Cardiac muscle cell (in vitro differentiated cells and primary cell): ENCODE measurements around the gene DEFB108B. TPM values are rescaled to one million over a fixed set of nuclear protein-coding genes. Genes with fewer than 3 reads are reported as not detected.
A peak's percentile ranks its signal among the peaks of the same experiment; 100 is the strongest.
"Not testable (repeated sequence)": the region's sequence is repeated elsewhere in the genome, so short reads cannot be mapped to it uniquely, and the experiment has no call there.

ENCODE experiments used
- DNase-seq, 2 donors: peaks; one replicate each; pipeline versions ENCODE4 v3.0.0 to v3.0.0-alpha.2; 2010 to 2017; ENCODE audit warnings: low read depth in 1 of 2, low spot score in 1 of 2
- H3K27ac ChIP-seq: fragments of 200-600 bp; sonication (generic); 2 replicates; pipeline ENCODE4 v1.5.1; 2016
- H3K27me3 ChIP-seq: fragments of 200-600 bp; sonication (generic); 2 replicates; pipeline ENCODE4 v1.6.0; 2016; ENCODE audit warnings: control low read depth
- H3K36me3 ChIP-seq: fragments of 200-600 bp; sonication (generic); 2 replicates; pipeline ENCODE4 v1.5.1; 2016; ENCODE audit warnings: control low read depth
- H3K4me1 ChIP-seq: fragments of 200-600 bp; sonication (generic); 2 replicates; pipeline ENCODE4 v1.8.1; 2017; ENCODE audit warnings: low read depth, mild to moderate bottlenecking, mixed run types
- H3K4me3 ChIP-seq: fragments of 200-600 bp; sonication (generic); 2 replicates; pipeline ENCODE4 v1.5.1; 2016; ENCODE audit warnings: mild to moderate bottlenecking
- H3K9me3 ChIP-seq: fragments of 200-600 bp; sonication (generic); 2 replicates; pipeline ENCODE4 v1.5.1; 2017; ENCODE audit warnings: low read depth, mild to moderate bottlenecking, control low read depth
- CTCF ChIP-seq: IDR thresholded peaks from 2 replicates; pipeline ENCODE4 v1.5.1; 2012; ENCODE audit warnings: low read depth, mild to moderate bottlenecking, low read length
- polyA plus RNA-seq: library from polyadenylated mRNA; unstranded; fragments of >200 nt; fragmentation: Nextera tagmentation; extraction: Ambion mirVana; gene quantifications from 2 replicates; pipeline ENCODE4 v1.2.1, GENCODE V29; 2016
- total RNA-seq: library from RNA; depleted of rRNA; stranded (reverse); fragments of >200 nt; gene quantifications from 2 replicates; pipeline ENCODE4 v1.2.3, GENCODE V29; 2016

The DEFB108B gene
- total and polyA plus RNA-seq, 2 experiments from 2014 or later = not detected

GRCh38 chr11:71842720-71843119, 9.7 kb downstream of the DEFB108B start:
- DNase-seq, H3K36me3 ChIP-seq, H3K4me1 ChIP-seq, H3K27me3 ChIP-seq, H3K4me3 ChIP-seq, H3K27ac ChIP-seq, H3K9me3 ChIP-seq: not testable (repeated sequence)

GRCh38 chr11:71843355-71843754, 10.4 kb downstream of the DEFB108B start:
- DNase-seq, H3K27ac ChIP-seq, H3K4me1 ChIP-seq, H3K27me3 ChIP-seq, H3K9me3 ChIP-seq, H3K36me3 ChIP-seq, H3K4me3 ChIP-seq: not testable (repeated sequence)

GRCh38 chr11:71843858-71844257, 10.9 kb downstream of the DEFB108B start:
- DNase-seq = peak in 1 of 2 donors; percentile 5
- TF ChIP-seq CTCF = no peak
- Histone ChIP-seq H3K27me3 (no peaks in the 10 kb centered on the region), H3K36me3 (no peaks in the 10 kb centered on the region), H3K4me3 (no peak overlapping the region), H3K4me1 (no peaks in the 10 kb centered on the region), H3K9me3 (no peaks in the 10 kb centered on the region), H3K27ac (no peak overlapping the region)

GRCh38 chr11:71853895-71854294, 20.9 kb downstream of the DEFB108B start:
- H3K9me3 ChIP-seq, H3K27ac ChIP-seq, H3K27me3 ChIP-seq, DNase-seq, H3K4me3 ChIP-seq, H3K36me3 ChIP-seq, H3K4me1 ChIP-seq: not testable (repeated sequence)

GRCh38 chr11:71855880-71856279, 22.9 kb downstream of the DEFB108B start:
- H3K27me3 ChIP-seq, DNase-seq, H3K4me3 ChIP-seq, H3K9me3 ChIP-seq, H3K4me1 ChIP-seq, H3K27ac ChIP-seq, H3K36me3 ChIP-seq: not testable (repeated sequence)

- not testable (repeated sequence) for H3K4me1 ChIP-seq, H3K36me3 ChIP-seq, DNase-seq, H3K27me3 ChIP-seq, H3K4me3 ChIP-seq, H3K27ac ChIP-seq, H3K9me3 ChIP-seq
Measured at GRCh38 chr11:71860835-71861234, 27.8 kb downstream of the DEFB108B start.

GRCh38 chr11:71863978-71864627, 31.1 kb downstream of the DEFB108B start:
- H3K9me3 ChIP-seq, H3K4me3 ChIP-seq, H3K27me3 ChIP-seq, H3K36me3 ChIP-seq, H3K4me1 ChIP-seq, H3K27ac ChIP-seq: not testable (repeated sequence)
- TF ChIP-seq CTCF = peak; percentile 69
- DNase-seq = peak; percentile 71 to 77

GRCh38 chr11:71867209-71867608, 34.2 kb downstream of the DEFB108B start:
- H3K4me1 ChIP-seq, DNase-seq, H3K27ac ChIP-seq, H3K4me3 ChIP-seq, H3K27me3 ChIP-seq, H3K36me3 ChIP-seq, H3K9me3 ChIP-seq: not testable (repeated sequence)

- not testable (repeated sequence) for H3K27ac ChIP-seq, H3K36me3 ChIP-seq, H3K4me3 ChIP-seq, H3K4me1 ChIP-seq, H3K27me3 ChIP-seq, H3K9me3 ChIP-seq, DNase-seq
Measured at GRCh38 chr11:71869931-71870330, 36.9 kb downstream of the DEFB108B start.

- H3K27ac ChIP-seq, H3K36me3 ChIP-seq, DNase-seq, H3K9me3 ChIP-seq, H3K27me3 ChIP-seq, H3K4me3 ChIP-seq, H3K4me1 ChIP-seq: not testable (repeated sequence)
Measured at GRCh38 chr11:71870661-71871060, 37.7 kb downstream of the DEFB108B start.

- H3K27me3 ChIP-seq, H3K9me3 ChIP-seq, H3K4me1 ChIP-seq, H3K36me3 ChIP-seq, H3K4me3 ChIP-seq, H3K27ac ChIP-seq: not testable (repeated sequence)
- peak in 1 of 2 donors; percentile 6 for DNase-seq
Measured at GRCh38 chr11:71876262-71876661, 43.3 kb downstream of the DEFB108B start.

GRCh38 chr11:71878059-71878458, 45.1 kb downstream of the DEFB108B start, which contains the start of gene DEFB131B:
Gene DEFB131B, plus strand, starts transcription at chr11:71878453. Its CDS starts 0 bp downstream, at chr11:71878453.
- H3K36me3 ChIP-seq, H3K4me3 ChIP-seq, H3K27me3 ChIP-seq, H3K9me3 ChIP-seq, H3K4me1 ChIP-seq, H3K27ac ChIP-seq, DNase-seq: not testable (repeated sequence)

- not testable (repeated sequence) for H3K4me1 ChIP-seq, DNase-seq, H3K9me3 ChIP-seq, H3K4me3 ChIP-seq, H3K27me3 ChIP-seq, H3K27ac ChIP-seq, H3K36me3 ChIP-seq
Measured at GRCh38 chr11:71885806-71886205, 52.8 kb downstream of the DEFB108B start.
